ENCODE measurements around the gene PLPP7. TPM values are rescaled to one million over a fixed set of nuclear protein-coding genes. Genes with fewer than 3 reads are reported as not detected.
A peak's percentile ranks its signal among the peaks of the same experiment; 100 is the strongest.
"Not testable (repeated sequence)": the region's sequence is repeated elsewhere in the genome, so short reads cannot be mapped to it uniquely, and the experiment has no call there.

PLPP7 gene
- total and polyA plus RNA-seq, 4 donors: 5.6 to 11.1 (median 8.0) TPM

DNA sequence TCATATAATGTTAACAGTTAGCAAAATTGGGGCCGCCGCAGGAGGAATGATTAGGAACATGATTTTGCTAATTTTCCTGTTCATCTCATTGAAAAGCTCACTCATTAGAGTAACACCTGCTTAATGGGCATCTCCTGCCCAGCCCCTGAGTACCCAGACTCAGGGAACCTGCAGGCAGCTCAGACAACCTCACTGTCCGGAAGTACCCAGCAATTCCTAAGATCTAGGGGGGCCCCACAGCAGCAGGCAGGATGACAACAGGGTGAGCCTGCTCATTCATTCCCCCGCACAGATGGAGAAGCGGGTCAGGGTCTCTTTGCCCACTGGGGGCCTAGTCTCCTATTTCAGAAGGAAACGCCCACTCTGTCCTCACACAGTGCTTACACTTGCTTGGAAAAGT is 25.8 kb upstream of the PLPP7 start:
- Histone ChIP-seq H3K4me1 (ENCODE audit: control insufficient read depth in 1 of 2, insufficient read depth in 2 of 2, low read length in 2 of 2) (no peaks in the 10 kb centered on the region), H3K9me3 (ENCODE audit: control insufficient read depth, low read length) (no peaks in the 10 kb centered on the region), H3K36me3 (ENCODE audit: control insufficient read depth in 1 of 2, insufficient read depth in 2 of 2, low read length in 1 of 2) (no peaks in the 10 kb centered on the region), H3K27ac (ENCODE audit: low read depth in 1 of 2, low read length in 2 of 2) (no peak overlapping the region), H3K27me3 (ENCODE audit: control insufficient read depth in 1 of 2, insufficient read depth in 2 of 2, low read length in 1 of 2) (no peaks in the 10 kb centered on the region), H3K4me3 (ENCODE audit: low read length in 2 of 2) (no peak overlapping the region)
- intact Hi-C loops (cut with DNase I): no loop called here
- WGBS, 2 donors: 93 to 100% methylated on average over 6 of the region's 6 CpGs
- ATAC-seq (ENCODE audit: low FRiP score): no peak
- DNase-seq: peak in 1 of 2 donors; percentile 11

DNA sequence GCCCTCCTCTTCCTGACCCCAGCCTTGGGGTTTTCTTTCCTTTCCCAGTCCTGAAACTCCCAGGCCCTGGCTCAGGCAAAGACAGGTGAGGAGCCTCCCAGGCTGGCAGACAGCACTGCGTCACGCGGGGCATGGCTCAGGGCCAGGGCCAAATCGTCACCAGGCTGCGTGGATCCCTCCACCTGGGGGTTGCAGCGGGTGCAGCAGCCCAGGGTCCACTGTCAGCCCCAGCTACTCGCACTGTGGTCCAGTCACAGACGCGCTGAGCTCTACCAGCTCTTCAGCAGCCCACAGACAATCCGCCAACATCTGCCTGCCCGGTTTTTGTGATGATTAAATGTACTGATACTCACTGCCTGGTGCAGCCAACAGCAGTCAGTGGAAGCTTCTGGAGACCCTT is 25.3 kb upstream of the PLPP7 start:
- WGBS, 2 donors: 83 to 85% methylated on average over 11 of the region's 11 CpGs
- Histone ChIP-seq H3K4me1 (ENCODE audit: control insufficient read depth in 1 of 2, insufficient read depth in 2 of 2, low read length in 2 of 2) (no peaks in the 10 kb centered on the region), H3K4me3 (ENCODE audit: low read length in 2 of 2) (no peak overlapping the region), H3K9me3 (ENCODE audit: control insufficient read depth, low read length) (no peaks in the 10 kb centered on the region), H3K27ac (ENCODE audit: low read depth in 1 of 2, low read length in 2 of 2) (no peak overlapping the region), H3K36me3 (ENCODE audit: control insufficient read depth in 1 of 2, insufficient read depth in 2 of 2, low read length in 1 of 2) (no peaks in the 10 kb centered on the region), H3K27me3 (ENCODE audit: control insufficient read depth in 1 of 2, insufficient read depth in 2 of 2, low read length in 1 of 2) (no peaks in the 10 kb centered on the region)
- DNase-seq: peak in 1 of 2 donors; percentile 48
- intact Hi-C loops (cut with DNase I): no loop called here
- no peak for ATAC-seq (ENCODE audit: low FRiP score)

DNA sequence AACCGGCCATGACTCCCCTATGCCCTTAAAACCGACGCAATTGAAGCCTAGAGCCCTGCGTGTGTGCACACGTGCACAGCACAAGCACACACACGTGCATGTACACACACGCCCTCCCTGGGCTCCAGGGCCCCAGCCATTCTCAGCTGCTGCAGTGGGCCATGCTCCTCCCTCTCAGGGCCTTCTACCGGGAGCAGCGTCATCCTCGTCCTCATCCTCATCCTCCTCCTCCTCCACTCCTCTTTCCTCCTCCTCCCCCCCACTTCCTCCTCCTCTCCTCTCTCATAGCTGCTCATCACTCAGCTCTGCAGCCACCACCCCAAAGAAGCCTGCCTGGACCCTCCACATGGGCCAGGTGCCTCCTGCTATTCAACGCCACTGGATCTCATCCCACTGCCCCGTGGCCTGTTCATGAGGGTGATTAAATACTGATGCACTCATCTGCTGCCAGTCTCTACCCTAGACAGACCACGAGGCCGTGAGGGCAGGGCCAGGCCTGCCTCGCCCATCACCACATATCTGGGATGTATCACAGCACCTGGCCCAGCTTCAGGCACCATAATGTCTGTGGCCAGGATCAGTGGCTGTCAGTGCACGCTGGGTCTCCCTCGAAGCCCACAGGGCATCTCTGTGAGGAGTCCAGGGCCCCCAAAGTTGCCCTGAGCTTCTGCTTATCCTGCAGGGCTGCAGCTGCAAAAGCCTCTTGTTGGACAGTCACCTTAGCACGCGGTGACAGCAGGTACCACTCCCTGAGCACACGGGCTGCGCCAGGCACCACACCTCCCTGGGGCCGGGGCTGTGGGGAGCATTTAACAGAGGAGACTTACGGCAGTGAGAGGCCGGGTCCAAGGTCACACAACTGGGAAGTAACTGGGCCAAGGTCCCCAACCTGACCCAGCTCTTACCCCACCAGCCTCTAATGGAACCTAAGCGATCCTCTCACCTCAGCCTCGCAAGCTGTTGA is 23.0 kb upstream of the PLPP7 start:
- Histone ChIP-seq H3K36me3 (ENCODE audit: control insufficient read depth in 1 of 2, insufficient read depth in 2 of 2, low read length in 1 of 2) (no peaks in the 10 kb centered on the region), H3K9me3 (ENCODE audit: control insufficient read depth, low read length) (no peaks in the 10 kb centered on the region), H3K4me3 (ENCODE audit: low read length in 2 of 2) (no peak overlapping the region), H3K27ac (ENCODE audit: low read depth in 1 of 2, low read length in 2 of 2) (no peak overlapping the region), H3K4me1 (ENCODE audit: control insufficient read depth in 1 of 2, insufficient read depth in 2 of 2, low read length in 2 of 2) (no peaks in the 10 kb centered on the region), H3K27me3 (ENCODE audit: control insufficient read depth in 1 of 2, insufficient read depth in 2 of 2, low read length in 1 of 2) (no peaks in the 10 kb centered on the region)
- intact Hi-C loops (cut with DNase I): no loop called here
- WGBS, 2 donors: 89% methylated on average over 26 of the region's 26 CpGs
- DNase-seq: peak in 1 of 2 donors; percentile 50
- ATAC-seq (ENCODE audit: low FRiP score): no peak

DNA sequence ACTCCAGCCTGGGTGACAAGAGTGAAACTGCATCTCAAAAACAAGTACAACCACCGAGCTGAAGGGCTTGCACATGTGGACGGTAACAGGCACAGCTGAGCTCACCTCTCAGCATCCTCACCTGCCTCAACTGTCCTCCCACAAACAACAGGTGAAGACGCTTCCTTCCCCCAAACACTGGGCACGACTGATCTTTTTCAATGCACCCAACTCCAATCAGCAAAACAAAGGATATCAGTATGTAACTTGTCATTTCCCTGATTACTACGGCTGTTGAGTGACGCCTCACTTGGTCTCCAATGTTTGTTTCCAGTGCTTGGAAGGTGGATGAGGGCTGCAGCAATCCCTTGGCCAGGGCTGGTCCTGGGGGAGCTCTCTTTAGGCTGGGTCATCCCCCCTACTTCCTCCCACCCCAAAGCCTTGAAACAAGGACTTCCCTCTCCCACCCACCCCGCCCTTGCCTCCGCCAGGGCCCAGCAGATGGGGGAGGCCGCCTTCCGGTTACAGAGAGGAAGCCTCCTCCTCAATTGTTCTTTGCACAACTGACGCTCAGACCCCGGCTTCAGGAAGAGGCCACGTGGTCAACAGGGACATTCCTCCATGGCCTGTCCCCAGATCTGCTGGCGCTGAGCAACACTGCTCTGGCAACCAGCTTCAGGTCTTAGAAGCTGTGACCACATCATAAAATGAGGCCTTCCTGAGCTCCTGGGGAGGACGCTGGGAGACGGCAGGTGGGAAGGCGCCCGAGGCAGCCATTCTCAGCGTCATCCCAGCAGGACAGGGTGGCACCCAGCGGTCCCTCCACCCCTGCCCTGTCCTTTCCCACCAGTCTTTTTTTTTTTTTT is 19.1 kb upstream of the PLPP7 start:
- H3K4me3 ChIP-seq (ENCODE audit: low read length in 2 of 2): no peak overlapping the region
- no peak overlapping the region for H3K27ac ChIP-seq (ENCODE audit: low read depth in 1 of 2, low read length in 2 of 2)
- no peaks in the 10 kb centered on the region for H3K9me3 ChIP-seq (ENCODE audit: control insufficient read depth, low read length)
- no peaks in the 10 kb centered on the region for H3K36me3 ChIP-seq (ENCODE audit: control insufficient read depth in 1 of 2, insufficient read depth in 2 of 2, low read length in 1 of 2)
- DNase-seq: peak in 1 of 2 donors; percentile 85
- WGBS, 2 donors: 80 to 82% methylated on average over 20 of the region's 20 CpGs
- ATAC-seq (ENCODE audit: low FRiP score): peak; percentile 49
- no peaks in the 10 kb centered on the region for H3K27me3 ChIP-seq (ENCODE audit: control insufficient read depth in 1 of 2, insufficient read depth in 2 of 2, low read length in 1 of 2)
- intact Hi-C loops (cut with DNase I): no loop called here
- H3K4me1 ChIP-seq (ENCODE audit: control insufficient read depth in 1 of 2, insufficient read depth in 2 of 2, low read length in 2 of 2): no peaks in the 10 kb centered on the region

DNA sequence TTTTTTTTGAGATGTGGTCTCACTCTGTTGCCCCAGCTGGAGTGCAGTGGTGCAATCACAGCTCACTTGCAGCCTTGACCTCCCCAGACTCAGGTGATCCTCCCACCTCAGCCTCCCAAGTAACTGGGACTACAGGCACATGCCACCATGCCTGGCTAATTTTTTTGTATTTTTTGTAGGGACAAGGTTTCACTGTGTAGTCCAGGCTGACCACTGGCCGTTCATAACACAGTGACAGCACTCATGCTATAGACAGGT is 18.6 kb upstream of the PLPP7 start:
- H3K36me3 ChIP-seq (ENCODE audit: control insufficient read depth in 1 of 2, insufficient read depth in 2 of 2, low read length in 1 of 2); H3K4me1 ChIP-seq (ENCODE audit: control insufficient read depth in 1 of 2, insufficient read depth in 2 of 2, low read length in 2 of 2); H3K27ac ChIP-seq (ENCODE audit: low read depth in 1 of 2, low read length in 2 of 2); H3K9me3 ChIP-seq (ENCODE audit: control insufficient read depth, low read length); DNase-seq; H3K27me3 ChIP-seq (ENCODE audit: control insufficient read depth in 1 of 2, insufficient read depth in 2 of 2, low read length in 1 of 2); intact Hi-C loops (cut with DNase I); H3K4me3 ChIP-seq (ENCODE audit: low read length in 2 of 2); ATAC-seq (ENCODE audit: low FRiP score): not testable (repeated sequence)
- 93 to 94% methylated on average over 1 of the region's 1 CpG for WGBS, 2 donors

DNA sequence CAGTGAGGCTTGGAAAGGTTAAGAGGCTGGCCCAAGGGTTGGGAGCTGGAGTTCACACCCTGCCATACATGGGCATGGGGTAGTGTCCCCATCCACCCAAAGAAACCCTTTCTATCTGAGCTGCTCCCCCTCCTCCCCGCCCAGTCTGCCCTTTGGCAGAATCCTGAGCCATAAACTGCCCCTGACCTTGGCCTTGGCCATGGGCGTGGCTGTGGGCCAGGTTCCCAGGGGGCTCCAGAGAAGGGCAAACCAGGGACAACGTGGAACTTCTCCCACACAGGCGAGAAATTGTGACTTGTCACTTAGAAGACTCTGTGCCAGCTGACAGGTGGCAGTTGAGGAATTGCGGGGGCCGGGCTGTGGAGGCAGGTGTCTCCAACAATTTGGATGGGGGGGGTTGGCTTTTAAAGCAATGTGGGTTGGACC is 18.0 kb upstream of the PLPP7 start:
- Histone ChIP-seq H3K9me3 (ENCODE audit: control insufficient read depth, low read length) (no peaks in the 10 kb centered on the region), H3K27ac (ENCODE audit: low read depth in 1 of 2, low read length in 2 of 2) (no peak overlapping the region), H3K27me3 (ENCODE audit: control insufficient read depth in 1 of 2, insufficient read depth in 2 of 2, low read length in 1 of 2) (peaks cover 0 to 1% of the 10 kb centered on the region in 2 donors), H3K4me3 (ENCODE audit: low read length in 2 of 2) (no peak overlapping the region), H3K36me3 (ENCODE audit: control insufficient read depth in 1 of 2, insufficient read depth in 2 of 2, low read length in 1 of 2) (no peaks in the 10 kb centered on the region), H3K4me1 (ENCODE audit: control insufficient read depth in 1 of 2, insufficient read depth in 2 of 2, low read length in 2 of 2) (no peaks in the 10 kb centered on the region)
- intact Hi-C loops (cut with DNase I): no loop called here
- DNase-seq (no peak), ATAC-seq (ENCODE audit: low FRiP score) (no peak)
- 88 to 94% methylated on average over 6 of the region's 6 CpGs for WGBS, 2 donors

DNA sequence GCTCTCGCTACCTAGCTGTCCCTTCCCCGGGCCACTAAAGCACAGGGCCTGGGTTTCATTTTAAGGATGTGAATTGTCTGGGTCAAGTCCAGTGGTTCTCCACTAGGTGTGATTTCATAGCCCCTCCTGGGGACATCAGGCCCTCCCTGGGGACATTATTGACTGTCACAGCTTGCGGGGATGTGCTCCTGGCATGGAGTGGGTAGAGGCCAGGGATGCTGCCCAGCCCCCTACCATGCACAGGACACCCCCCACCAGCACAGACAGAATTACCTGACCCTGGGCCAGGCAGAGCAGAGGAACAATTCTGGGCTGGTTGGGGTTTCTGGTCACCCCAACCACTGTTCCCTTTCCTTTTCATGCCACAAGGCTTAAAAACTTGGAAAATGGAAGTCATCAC is 17.3 kb upstream of the PLPP7 start:
- H3K9me3 ChIP-seq (ENCODE audit: control insufficient read depth, low read length): no peaks in the 10 kb centered on the region
- H3K4me1 ChIP-seq (ENCODE audit: control insufficient read depth in 1 of 2, insufficient read depth in 2 of 2, low read length in 2 of 2): no peaks in the 10 kb centered on the region
- 93 to 97% methylated on average over 3 of the region's 3 CpGs for WGBS, 2 donors
- H3K27ac ChIP-seq (ENCODE audit: low read depth in 1 of 2, low read length in 2 of 2): no peak overlapping the region
- ATAC-seq (ENCODE audit: low FRiP score): no peak
- intact Hi-C loops (cut with DNase I): no loop called here
- DNase-seq: no peak
- H3K36me3 ChIP-seq (ENCODE audit: control insufficient read depth in 1 of 2, insufficient read depth in 2 of 2, low read length in 1 of 2): no peaks in the 10 kb centered on the region
- H3K4me3 ChIP-seq (ENCODE audit: low read length in 2 of 2): no peak overlapping the region
- peaks cover 0 to 1% of the 10 kb centered on the region in 2 donors for H3K27me3 ChIP-seq (ENCODE audit: control insufficient read depth in 1 of 2, insufficient read depth in 2 of 2, low read length in 1 of 2)

DNA sequence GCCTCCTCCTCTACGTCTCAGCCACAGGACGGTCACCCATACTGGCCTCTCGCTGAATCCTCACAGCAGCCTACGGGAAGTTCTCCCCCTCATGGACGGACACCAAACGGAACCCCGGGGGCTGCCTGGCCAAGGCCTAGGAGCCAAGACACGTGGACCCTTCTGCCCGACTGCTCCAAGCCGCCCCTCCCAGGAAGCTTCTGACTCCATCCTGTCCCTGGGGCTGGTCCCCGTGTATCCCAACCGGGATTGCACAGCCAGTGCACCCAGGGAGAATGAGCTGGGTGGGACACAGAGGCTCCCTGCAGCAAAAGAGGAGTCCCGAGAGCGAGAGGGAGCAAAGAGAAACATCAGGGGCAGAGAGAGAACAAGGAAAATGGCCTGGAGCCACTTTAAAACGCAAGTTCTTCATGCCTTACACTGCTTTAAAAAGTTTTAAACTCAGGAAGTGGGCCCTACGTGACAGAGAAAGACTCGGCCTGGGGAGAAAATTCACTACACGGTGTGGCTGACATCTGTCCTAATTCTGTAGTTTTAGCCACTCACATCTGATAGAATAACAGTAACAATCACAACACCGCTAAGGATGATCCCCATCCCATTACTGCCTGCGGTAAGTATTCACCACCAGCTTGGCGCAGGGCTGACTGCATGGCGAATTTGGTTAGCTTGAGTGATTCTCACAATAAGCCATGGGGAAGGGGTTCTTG is 16.2 kb upstream of the PLPP7 start:
- intact Hi-C loops (cut with DNase I): no loop called here
- DNase-seq (no peak), ATAC-seq (ENCODE audit: low FRiP score) (no peak)
- 90 to 92% methylated on average over 22 of the region's 22 CpGs for WGBS, 2 donors
- Histone ChIP-seq H3K4me1 (ENCODE audit: control insufficient read depth in 1 of 2, insufficient read depth in 2 of 2, low read length in 2 of 2) (no peaks in the 10 kb centered on the region), H3K9me3 (ENCODE audit: control insufficient read depth, low read length) (no peaks in the 10 kb centered on the region), H3K4me3 (ENCODE audit: low read length in 2 of 2) (no peak overlapping the region), H3K36me3 (ENCODE audit: control insufficient read depth in 1 of 2, insufficient read depth in 2 of 2, low read length in 1 of 2) (no peaks in the 10 kb centered on the region), H3K27ac (ENCODE audit: low read depth in 1 of 2, low read length in 2 of 2) (no peak overlapping the region), H3K27me3 (ENCODE audit: control insufficient read depth in 1 of 2, insufficient read depth in 2 of 2, low read length in 1 of 2) (peaks cover 0 to 1% of the 10 kb centered on the region in 2 donors)

Data from aorta (tissue), 5 donors.